Pancreas (tissue), 10 donors: ENCODE measurements around the gene BICD1. TPM values are rescaled to one million over a fixed set of nuclear protein-coding genes. Genes with fewer than 3 reads are reported as not detected.

Experiments
- ATAC-seq, 4 donors: fragments of 200-7000 bp; cut with Tn5 transposase; one replicate each; pipeline versions ENCODE4 v1.8.0 to v1.9.1; 2020; ENCODE audit warnings: mild to moderate bottlenecking in 4 of 4, moderate library complexity in 4 of 4
- DNase-seq, 6 donors: peaks; one replicate each; pipeline ENCODE4 v3.0.0-alpha.2; 2020
- FAIRE-seq: peaks from 2 replicates; lab custom pipeline; 2012; peaks lifted over from hg19 to GRCh38; lab: Jason Lieb, UNC
- H3K27ac ChIP-seq, 4 donors: fragments of 200-600 bp; sonication (generic); 1 replicate in 3 of 4; 2 replicates in 1 of 4; pipeline versions ENCODE4 v1.5.0 to v1.8.0; 2020
- H3K27me3 ChIP-seq, 4 donors: fragments of 200-600 bp; one replicate each; pipeline ENCODE4 v1.8.0; 2021
- H3K36me3 ChIP-seq, 3 donors: fragments of 200-600 bp; sonication (generic) in 1 of 3; one replicate each; pipeline versions ENCODE4 v1.5.0 to v1.8.0; 2020 to 2021
- H3K4me1 ChIP-seq, 3 donors: fragments of 200-600 bp; one replicate each; pipeline ENCODE4 v1.8.0; 2021
- H3K4me3 ChIP-seq, 4 donors: fragments of 200-600 bp; sonication (generic) in 2 of 4; one replicate each; pipeline versions ENCODE4 v1.5.0 to v1.8.0; 2020 to 2021
- H3K9me3 ChIP-seq, 4 donors: fragments of 200-600 bp; one replicate each; pipeline ENCODE4 v1.8.0; 2021
- CTCF ChIP-seq, 4 donors: fragments of 200-600 bp; sonication (generic) in 3 of 4; IDR thresholded peaks; one replicate each; pipeline versions ENCODE4 v1.5.0 to v1.8.0; 2021; ENCODE audit warnings: antibody characterized with exemption in 4 of 4
- WGBS, 2 donors: extraction: QIAGEN DNeasy Blood & Tissue Kit; methylation state at CpG; one replicate each; pipeline ENCODE4 v1.1.7; 2013; 5-methylcytosine and 5-hydroxymethylcytosine counted together
- intact Hi-C, 3 donors: fragments of 100-400 bp; cut with DNase I; formaldehyde crosslinking; loops; one replicate each; pipeline versions ENCODE4 v1.11.1 to v1.14.2; 2022
- polyA plus RNA-seq, 2 donors: library from polyadenylated mRNA; stranded (reverse); fragments of 200-250 nt; gene quantifications; one replicate each; pipeline ENCODE4 v1.2.3, GENCODE V29; 2013
- total RNA-seq, 6 donors: library from RNA; stranded (reverse); fragmentation: NEBNext Ultra II Directional in 4 of 6; extraction: Animal tissue kit (Norgen Biotek cat#: 25700) in 4 of 6; gene quantifications; one replicate each; pipeline versions ENCODE4 v1.2.1 to v1.2.4, GENCODE V29; 2021 to 2023
- donor health status: healthy with polysubstance abuse.
- donor health status: DM: no; HTN: no; CAD: no; lungs with moderate emphysema.
- donor health status: DM: no; HTN: no; CAD: no.
- donor health status: control.
- donor health status: control.
- donor health status: Bipolar disorder and iron deficiency.
- donor health status: DM: yes; HTN: yes; CAD: no.
- donor health status: DM: no; HTN: no; CAD: no.
- donor health status: DM: no; HTN: no; CAD: no.
- donor health status: DM: yes; HTN: yes; CAD: no.

The BICD1 gene
- total and polyA plus RNA-seq, 8 donors = 2.4 to 8.1 (median 3.4) TPM

- ATAC-seq (peak; percentile 78 to 98 (median 88)), FAIRE-seq (no peak), DNase-seq (peak; percentile 35 to 80 (median 48))
- H3K27me3 ChIP-seq = no peaks in the 10 kb centered on the region
- WGBS, 2 donors = 17 to 30% methylated on average over 45 to 47 of the region's 47 CpGs
- intact Hi-C loops = no loop called here
- H3K36me3 ChIP-seq = no peaks in the 10 kb centered on the region
- H3K4me3 ChIP-seq = peak overlapping the region; percentile 20 to 44 (median 31)
- no peaks in the 10 kb centered on the region for H3K4me1 ChIP-seq
- no peak for TF ChIP-seq CTCF (IDR thresholded peaks at IDR 0.05)
- no peak overlapping the region for H3K27ac ChIP-seq
- H3K9me3 ChIP-seq = no peaks in the 10 kb centered on the region
These were observed 284.0 kb downstream of the BICD1 start for GRCh38 chr12:32390572-32391219.

GRCh38 chr12:32395026-32395425, 288.4 kb downstream of the BICD1 start:
- H3K4me3 ChIP-seq = no peak overlapping the region
- H3K27me3 ChIP-seq = no peaks in the 10 kb centered on the region
- peaks cover 0 to 4% (median 0%) of the 10 kb centered on the region in 3 donors for H3K4me1 ChIP-seq
- H3K9me3 ChIP-seq = no peaks in the 10 kb centered on the region
- H3K36me3 ChIP-seq = no peaks in the 10 kb centered on the region
- DNase-seq = no peak
- no peak overlapping the region for H3K27ac ChIP-seq
- no peak for TF ChIP-seq CTCF (IDR thresholded peaks at IDR 0.05)
- ATAC-seq = no peak
- intact Hi-C loops = no loop called here
- no peak for FAIRE-seq

- ATAC-seq = no peak
These were observed 291.0 kb downstream of the BICD1 start for GRCh38 chr12:32397696-32398095.

GRCh38 chr12:32398181-32398580, 291.5 kb downstream of the BICD1 start:
- H3K27me3 ChIP-seq = no peaks in the 10 kb centered on the region
- ATAC-seq (no peak), FAIRE-seq (no peak), DNase-seq (no peak)
- H3K27ac ChIP-seq = peak overlapping the region in 1 of 4 donors; percentile 93
- H3K4me3 ChIP-seq = no peak overlapping the region
- H3K9me3 ChIP-seq = no peaks in the 10 kb centered on the region
- no peaks in the 10 kb centered on the region for H3K36me3 ChIP-seq
- WGBS, 2 donors = 84 to 87% methylated on average over 4 of the region's 4 CpGs
- TF ChIP-seq CTCF (IDR thresholded peaks at IDR 0.05) = no peak
- intact Hi-C loops = no loop called here
- peaks cover 0 to 11% (median 11%) of the 10 kb centered on the region in 3 donors for H3K4me1 ChIP-seq

More at GRCh38 chr12:32397696-32398095, 291.0 kb downstream of the BICD1 start:
- no peaks in the 10 kb centered on the region for H3K27me3 ChIP-seq
- no peaks in the 10 kb centered on the region for H3K36me3 ChIP-seq
- FAIRE-seq (no peak), DNase-seq (no peak)
- 77 to 78% methylated on average over 4 of the region's 4 CpGs for WGBS, 2 donors
- H3K4me1 ChIP-seq = peaks cover 0 to 11% (median 8%) of the 10 kb centered on the region in 3 donors
- no peak for TF ChIP-seq CTCF (IDR thresholded peaks at IDR 0.05)
- intact Hi-C loops = no loop called here
- H3K27ac ChIP-seq = no peak overlapping the region
- no peak overlapping the region for H3K4me3 ChIP-seq
- no peaks in the 10 kb centered on the region for H3K9me3 ChIP-seq

GRCh38 chr12:32398816-32399369, 292.2 kb downstream of the BICD1 start:
- intact Hi-C loops = no loop called here
- DNase-seq (no peak), FAIRE-seq (no peak), ATAC-seq (peak in 1 of 4 donors; percentile 0)
- no peaks in the 10 kb centered on the region for H3K36me3 ChIP-seq
- H3K27me3 ChIP-seq = no peaks in the 10 kb centered on the region
- peak overlapping the region; percentile 86 to 95 (median 94) for H3K27ac ChIP-seq
- whole genome bisulfite sequencing, 2 donors = 1% methylated on average over 31 to 36 of the region's 36 CpGs
- H3K4me3 ChIP-seq = peak overlapping the region; percentile 64 to 73 (median 70)
- no peak for TF ChIP-seq CTCF (IDR thresholded peaks at IDR 0.05)
- H3K4me1 ChIP-seq = peaks cover 0 to 11% (median 11%) of the 10 kb centered on the region in 3 donors
- no peaks in the 10 kb centered on the region for H3K9me3 ChIP-seq
